AG04450 (cell line): ENCODE results near the gene CDR2L. TPM values are rescaled to one million over a fixed set of nuclear protein-coding genes. Genes with fewer than 3 reads are reported as not detected.

Source experiments
- CTCF ChIA-PET: fragments of 300-600, 350-600 bp; formaldehyde crosslinking; extraction: SDS; loops from one replicate; lab custom pipeline; 2022; ENCODE audit warnings: antibody characterized with exemption, inconsistent platforms; lab: Charles Lee
- POLR2A ChIA-PET: fragments of 350-600 bp; formaldehyde crosslinking; extraction: SDS; loops from one replicate; lab custom pipeline; 2021; ENCODE audit warnings: antibody characterized with exemption, inconsistent platforms; lab: Yijun Ruan, JAX
- DNase-seq: peaks from one replicate; pipeline ENCODE4 v3.0.0-alpha.2; 2011; ENCODE audit warnings: low read depth, low spot score
- H3K27ac ChIP-seq: one replicate; pipeline ENCODE4 v1.5.1; 2012; ENCODE audit warnings: low read depth, low read length, control low read depth
- H3K27me3 ChIP-seq: one replicate; pipeline ENCODE4 v1.6.0; 2012; ENCODE audit warnings: low read length; ENCODE audit not compliant: control insufficient read depth, insufficient read depth
- H3K4me3 ChIP-seq: 2 replicates; pipeline ENCODE4 v1.5.1; 2011; ENCODE audit warnings: mild to moderate bottlenecking, low read depth, low read length, control low read depth
- H3K9me3 ChIP-seq: 2 replicates; pipeline ENCODE4 v1.5.1; 2012; ENCODE audit warnings: low read length; ENCODE audit not compliant: control insufficient read depth, insufficient read depth
- polyA plus RNA-seq: library from polyadenylated mRNA; depleted of rRNA; stranded (reverse); fragments of >200 nt; gene quantifications from 2 replicates; pipeline ENCODE4 v1.2.3, GENCODE V29; 2011
- TF ChIP-seq, protein P1 (sequence below): IDR thresholded peaks from 2 replicates; pipeline ENCODE4 v1.5.1; 2011; ENCODE audit warnings: low read depth, low read length, control low read depth, inconsistent platforms

Gene CDR2L
- polyA plus RNA-seq, 1 experiment = 8.4 TPM

DNA sequence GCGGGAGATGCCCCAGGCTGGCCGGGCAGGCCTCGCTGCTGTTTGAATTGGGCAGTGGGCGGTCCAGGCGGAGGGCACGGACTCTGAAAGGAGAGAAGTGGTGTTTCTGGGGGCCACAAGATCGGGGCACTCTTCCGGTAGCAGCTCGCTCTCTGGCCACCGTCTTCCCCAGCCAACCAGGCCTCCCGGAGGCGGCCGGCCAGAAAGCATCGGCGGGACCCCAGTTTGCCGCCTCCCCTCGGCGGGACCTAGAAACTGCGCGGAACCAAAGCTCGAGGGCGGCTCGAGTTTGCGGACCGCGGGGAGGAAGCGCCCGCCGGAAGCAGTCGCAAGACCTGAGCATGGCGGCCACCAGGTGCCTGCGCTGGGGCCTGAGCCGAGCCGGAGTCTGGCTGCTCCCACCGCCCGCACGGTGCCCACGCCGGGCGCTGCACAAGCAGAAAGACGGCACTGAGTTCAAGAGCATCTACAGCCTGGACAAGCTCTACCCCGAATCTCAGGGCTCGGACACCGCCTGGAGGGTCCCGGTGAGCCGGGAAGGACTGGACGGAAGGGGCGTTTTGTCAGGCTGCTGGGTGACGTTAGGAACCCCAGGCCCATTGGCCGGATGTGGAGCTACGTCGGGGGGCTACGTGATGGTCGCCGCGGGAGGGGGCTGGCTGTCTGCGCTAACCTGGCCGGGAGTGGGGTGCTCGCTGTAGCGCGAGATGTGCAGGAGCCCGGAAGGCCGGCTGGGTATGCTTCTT lies 25.1 kb downstream of the CDR2L start, which contains the start of gene MRPL58:
MRPL58 (plus strand) TSS at position 325 of the 746 bp plus-strand sequence; CDS start at position 342, 17 bp downstream.
- no peaks in the 10 kb centered on the region for H3K9me3 ChIP-seq
- POLR2A ChIA-PET = interaction anchor here (0.6 to 3.0 kb wide), 16 partner anchors 12 to 139 kb away, joined by 3 to 30 read pairs (median 4); partner anchors contain the start of genes CDR2L, HID1 and NT5C
- TF ChIP-seq, protein P1, sequence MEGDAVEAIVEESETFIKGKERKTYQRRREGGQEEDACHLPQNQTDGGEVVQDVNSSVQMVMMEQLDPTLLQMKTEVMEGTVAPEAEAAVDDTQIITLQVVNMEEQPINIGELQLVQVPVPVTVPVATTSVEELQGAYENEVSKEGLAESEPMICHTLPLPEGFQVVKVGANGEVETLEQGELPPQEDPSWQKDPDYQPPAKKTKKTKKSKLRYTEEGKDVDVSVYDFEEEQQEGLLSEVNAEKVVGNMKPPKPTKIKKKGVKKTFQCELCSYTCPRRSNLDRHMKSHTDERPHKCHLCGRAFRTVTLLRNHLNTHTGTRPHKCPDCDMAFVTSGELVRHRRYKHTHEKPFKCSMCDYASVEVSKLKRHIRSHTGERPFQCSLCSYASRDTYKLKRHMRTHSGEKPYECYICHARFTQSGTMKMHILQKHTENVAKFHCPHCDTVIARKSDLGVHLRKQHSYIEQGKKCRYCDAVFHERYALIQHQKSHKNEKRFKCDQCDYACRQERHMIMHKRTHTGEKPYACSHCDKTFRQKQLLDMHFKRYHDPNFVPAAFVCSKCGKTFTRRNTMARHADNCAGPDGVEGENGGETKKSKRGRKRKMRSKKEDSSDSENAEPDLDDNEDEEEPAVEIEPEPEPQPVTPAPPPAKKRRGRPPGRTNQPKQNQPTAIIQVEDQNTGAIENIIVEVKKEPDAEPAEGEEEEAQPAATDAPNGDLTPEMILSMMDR = peak; percentile 62
- CTCF ChIA-PET = interaction anchor here (0.6 to 3.3 kb wide), 20 partner anchors 11 to 221 kb away, joined by 3 to 62 read pairs (median 5); partner anchors contain the start of genes CDR2L and OTOP2
- peak within 1 kb of the TSS; percentile 90 for H3K4me3 ChIP-seq
- peak; percentile 72 for DNase-seq
- peak within 1 kb of the TSS; percentile 97 for H3K27ac ChIP-seq
- no peaks in the 10 kb centered on the region for H3K27me3 ChIP-seq

DNA sequence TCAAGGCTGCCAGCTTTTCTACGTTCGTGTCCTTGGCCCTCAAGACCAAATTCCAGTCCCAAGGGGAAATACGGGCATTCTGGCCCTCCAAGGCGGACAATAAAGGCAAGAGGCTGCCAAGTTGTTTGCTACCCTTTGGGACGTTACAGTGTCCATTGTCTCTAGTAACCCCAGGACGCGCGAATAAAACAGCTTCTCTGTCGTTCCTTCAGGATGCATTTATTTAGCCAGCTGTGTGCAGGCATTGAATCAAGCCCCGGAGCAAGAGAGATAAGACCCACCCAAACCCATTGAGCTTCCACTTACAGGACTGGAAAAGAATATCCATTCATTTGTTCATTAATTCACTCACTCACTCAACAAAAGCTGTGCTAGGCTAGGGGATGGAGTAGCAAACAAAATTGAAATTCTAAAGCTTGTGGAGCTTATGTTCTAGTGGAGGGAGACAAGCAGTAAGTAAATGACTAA lies 25.7 kb downstream of the CDR2L start:
- ChIA-PET POLR2A (interaction anchor here (0.6 to 3.0 kb wide), 13 partner anchors 12 to 118 kb away, joined by 3 to 30 read pairs (median 4); partner anchors contain the start of genes CDR2L, HID1 and NT5C), CTCF (interaction anchor here (0.6 to 3.3 kb wide), 16 partner anchors 10 to 189 kb away, joined by 3 to 62 read pairs (median 6); partner anchors contain the start of genes CDR2L and OTOP2)
- Histone ChIP-seq H3K4me3 (peak overlapping the region; percentile 90), H3K27ac (peak overlapping the region; percentile 73), H3K9me3 (no peaks in the 10 kb centered on the region), H3K27me3 (no peaks in the 10 kb centered on the region)
- TF ChIP-seq, protein P1 = no peak
- DNase-seq = no peak

DNA sequence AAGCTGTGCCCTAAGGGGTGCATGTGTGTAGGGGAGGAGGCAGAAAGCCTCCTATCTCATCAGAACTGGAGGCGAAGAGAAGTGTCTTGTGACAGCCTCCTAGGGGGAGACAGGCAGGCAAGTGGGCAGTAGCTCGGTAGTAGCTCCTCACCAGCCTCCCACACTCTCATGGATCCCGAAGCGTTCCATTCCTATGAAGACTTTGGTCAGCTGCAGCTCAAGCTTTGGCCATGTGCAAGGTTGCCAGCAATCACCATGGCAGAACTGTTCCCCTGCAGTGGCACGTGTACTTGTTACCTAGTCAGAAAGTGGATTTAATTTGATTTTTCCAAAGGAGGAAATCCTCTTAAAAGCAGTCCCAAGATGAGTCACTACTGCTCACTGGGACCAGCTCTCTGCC lies 31.7 kb downstream of the CDR2L start:
- H3K9me3 ChIP-seq = no peaks in the 10 kb centered on the region
- DNase-seq = no peak
- TF ChIP-seq, protein P1 = no peak
- POLR2A ChIA-PET = interaction anchor here (0.7 kb wide), 2 partner anchors 35 to 497 kb away, joined by 5 to 8 read pairs; partner anchors contain the start of gene TSEN54
- H3K27me3 ChIP-seq = no peaks in the 10 kb centered on the region
- H3K4me3 ChIP-seq = no peak overlapping the region
- H3K27ac ChIP-seq = no peak overlapping the region
- CTCF ChIA-PET = interaction anchor here (0.8 to 1.5 kb wide), 3 partner anchors 57 to 183 kb away, joined by 3 to 4 read pairs (median 3); no protein-coding TSS in a partner anchor

DNA sequence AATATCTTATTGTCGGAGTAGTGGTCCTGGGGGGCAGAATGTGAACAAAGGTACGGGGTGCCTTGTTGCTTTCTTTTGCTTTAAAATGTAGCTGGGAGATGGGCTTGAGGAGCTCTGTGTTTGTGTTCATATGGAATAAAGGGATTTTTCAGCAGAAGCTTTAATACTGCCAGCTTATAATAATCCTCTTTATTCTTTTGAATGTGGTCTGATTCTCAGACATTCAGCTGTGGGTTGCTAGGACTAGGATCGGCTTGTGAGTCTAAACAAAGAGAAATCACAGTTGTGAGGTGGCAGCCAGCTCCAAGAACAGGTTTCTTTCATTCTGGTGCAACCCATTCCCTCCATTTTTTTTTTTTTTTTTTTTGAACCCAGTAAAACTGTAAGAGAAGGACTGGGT lies 32.3 kb downstream of the CDR2L start:
- ChIA-PET CTCF (interaction anchor here (0.6 to 1.5 kb wide), 4 partner anchors 58 to 726 kb away, joined by 3 to 4 read pairs (median 3); no protein-coding TSS in a partner anchor), POLR2A (interaction anchor here (0.7 kb wide), 2 partner anchors 36 to 497 kb away, joined by 5 to 8 read pairs; partner anchors contain the start of gene TSEN54)

More for the DNA sequence above, 32.3 kb downstream of the CDR2L start:
- Histone ChIP-seq H3K9me3 (no peaks in the 10 kb centered on the region), H3K27me3 (no peaks in the 10 kb centered on the region), H3K27ac (no peak overlapping the region), H3K4me3 (no peak overlapping the region)
- TF ChIP-seq, protein P1 = no peak
- no peak for DNase-seq
